A673 (cell line): ENCODE measurements around the gene FIBP.

ENCODE experiments used
- EZH2 ChIP-seq: fragments of 200-600 bp; sonication (generic); IDR thresholded peaks from 2 replicates; pipeline ENCODE4 v1.6.1; 2017; ENCODE audit warnings: borderline replicate concordance, low read depth, mild to moderate bottlenecking, mixed read lengths, antibody characterized with exemption, low read length; ENCODE audit not compliant: poor library complexity, severe bottlenecking
- TF ChIP-seq, protein P1 (sequence below): fragments of 300-800, 200-600 bp; sonication (generic); conservative IDR thresholded peaks from 2 replicates; pipeline ENCODE4 v1.5.1; 2017; ENCODE audit warnings: low read depth, mild to moderate bottlenecking, antibody characterized with exemption, low read length, moderate library complexity, mixed read lengths

DNA sequence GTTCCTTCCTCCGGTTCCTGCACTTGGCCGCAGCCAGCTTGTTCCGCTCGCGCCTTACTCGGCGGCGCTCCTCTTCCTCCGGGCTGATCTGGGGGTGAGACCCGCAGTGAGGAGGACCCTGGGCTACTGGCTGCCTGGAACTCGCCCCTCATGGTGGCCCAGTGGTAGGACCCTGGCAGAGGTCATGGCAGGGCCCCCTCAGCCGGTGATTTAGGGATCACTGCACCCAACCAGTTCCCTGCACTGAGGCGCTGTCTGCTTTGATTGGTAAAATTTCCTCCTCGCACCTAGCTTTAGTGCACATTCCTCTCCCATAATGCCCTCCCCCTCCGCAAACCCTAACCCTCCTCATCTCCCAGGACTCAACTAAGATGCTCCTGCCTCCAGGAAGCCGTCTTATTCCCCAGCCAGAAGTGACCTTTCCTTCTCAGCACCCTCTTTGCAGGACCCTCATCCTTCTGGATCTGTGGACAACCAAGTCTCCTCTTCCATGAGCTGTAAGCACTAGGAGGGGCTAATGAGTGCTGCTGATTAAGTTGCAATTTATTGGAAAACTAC is 5.8 kb upstream of the FIBP start:
- TF ChIP-seq, protein P1, sequence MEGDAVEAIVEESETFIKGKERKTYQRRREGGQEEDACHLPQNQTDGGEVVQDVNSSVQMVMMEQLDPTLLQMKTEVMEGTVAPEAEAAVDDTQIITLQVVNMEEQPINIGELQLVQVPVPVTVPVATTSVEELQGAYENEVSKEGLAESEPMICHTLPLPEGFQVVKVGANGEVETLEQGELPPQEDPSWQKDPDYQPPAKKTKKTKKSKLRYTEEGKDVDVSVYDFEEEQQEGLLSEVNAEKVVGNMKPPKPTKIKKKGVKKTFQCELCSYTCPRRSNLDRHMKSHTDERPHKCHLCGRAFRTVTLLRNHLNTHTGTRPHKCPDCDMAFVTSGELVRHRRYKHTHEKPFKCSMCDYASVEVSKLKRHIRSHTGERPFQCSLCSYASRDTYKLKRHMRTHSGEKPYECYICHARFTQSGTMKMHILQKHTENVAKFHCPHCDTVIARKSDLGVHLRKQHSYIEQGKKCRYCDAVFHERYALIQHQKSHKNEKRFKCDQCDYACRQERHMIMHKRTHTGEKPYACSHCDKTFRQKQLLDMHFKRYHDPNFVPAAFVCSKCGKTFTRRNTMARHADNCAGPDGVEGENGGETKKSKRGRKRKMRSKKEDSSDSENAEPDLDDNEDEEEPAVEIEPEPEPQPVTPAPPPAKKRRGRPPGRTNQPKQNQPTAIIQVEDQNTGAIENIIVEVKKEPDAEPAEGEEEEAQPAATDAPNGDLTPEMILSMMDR: no peak
- no peak for TF ChIP-seq EZH2
